GM12875 (cell line): ENCODE measurements around the gene LAPTM5.

ENCODE experiments used
- H3K4me3 ChIP-seq: one replicate; pipeline ENCODE4 v1.5.1; 2011; ENCODE audit warnings: low read depth, low read length, control low read depth
- TF ChIP-seq, protein P1 (sequence below): IDR thresholded peaks from 2 replicates; pipeline ENCODE4 v1.5.1; 2011; ENCODE audit warnings: low read depth, mild to moderate bottlenecking, control low read depth, inconsistent platforms, low read length, moderate library complexity, borderline replicate concordance; ENCODE audit not compliant: insufficient read depth

Gene LAPTM5

DNA sequence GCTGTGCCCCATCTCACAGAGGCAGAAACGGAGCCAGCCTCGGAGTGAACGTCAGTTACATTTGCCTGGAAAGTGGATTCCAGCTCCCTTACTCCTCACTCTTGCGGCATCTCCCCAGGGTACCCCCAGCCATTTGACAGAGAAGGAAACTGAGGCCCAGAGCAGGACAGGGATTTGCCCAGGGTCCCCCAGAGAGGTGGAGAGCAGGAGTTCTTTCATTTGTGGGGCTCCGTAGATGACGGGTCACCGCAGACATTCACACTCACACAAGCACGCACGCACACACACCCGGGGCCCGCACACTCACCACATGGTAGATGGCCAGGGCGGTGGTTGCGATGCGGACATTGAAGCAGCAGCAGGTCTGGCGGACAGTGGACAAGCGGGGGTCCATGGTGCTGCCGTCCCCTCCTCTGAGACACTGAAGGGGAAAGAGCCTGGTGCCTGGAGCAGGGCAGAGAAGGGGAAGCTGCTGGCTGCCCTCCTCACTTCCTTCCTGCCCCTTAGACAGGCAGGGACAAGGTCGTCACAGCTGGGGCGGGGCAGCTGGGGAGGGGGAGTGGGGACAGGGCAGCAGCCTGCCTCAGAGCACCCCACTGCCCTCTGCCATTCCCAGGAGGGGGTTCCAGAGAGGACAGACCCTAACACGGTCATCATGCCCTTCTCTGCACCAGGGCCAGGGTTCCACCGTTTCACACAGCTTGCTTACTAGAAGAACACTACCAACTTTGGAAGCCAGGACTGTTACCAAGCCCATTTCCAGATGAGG is at the start of gene LAPTM5:
Gene LAPTM5, minus strand, starts transcription at position 423 of the 769 bp plus-strand sequence. Its CDS starts 29 bp downstream, at position 394.
- TF ChIP-seq, protein P1, sequence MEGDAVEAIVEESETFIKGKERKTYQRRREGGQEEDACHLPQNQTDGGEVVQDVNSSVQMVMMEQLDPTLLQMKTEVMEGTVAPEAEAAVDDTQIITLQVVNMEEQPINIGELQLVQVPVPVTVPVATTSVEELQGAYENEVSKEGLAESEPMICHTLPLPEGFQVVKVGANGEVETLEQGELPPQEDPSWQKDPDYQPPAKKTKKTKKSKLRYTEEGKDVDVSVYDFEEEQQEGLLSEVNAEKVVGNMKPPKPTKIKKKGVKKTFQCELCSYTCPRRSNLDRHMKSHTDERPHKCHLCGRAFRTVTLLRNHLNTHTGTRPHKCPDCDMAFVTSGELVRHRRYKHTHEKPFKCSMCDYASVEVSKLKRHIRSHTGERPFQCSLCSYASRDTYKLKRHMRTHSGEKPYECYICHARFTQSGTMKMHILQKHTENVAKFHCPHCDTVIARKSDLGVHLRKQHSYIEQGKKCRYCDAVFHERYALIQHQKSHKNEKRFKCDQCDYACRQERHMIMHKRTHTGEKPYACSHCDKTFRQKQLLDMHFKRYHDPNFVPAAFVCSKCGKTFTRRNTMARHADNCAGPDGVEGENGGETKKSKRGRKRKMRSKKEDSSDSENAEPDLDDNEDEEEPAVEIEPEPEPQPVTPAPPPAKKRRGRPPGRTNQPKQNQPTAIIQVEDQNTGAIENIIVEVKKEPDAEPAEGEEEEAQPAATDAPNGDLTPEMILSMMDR: no peak
- H3K4me3 ChIP-seq: peak within 1 kb of the TSS; percentile 96

DNA sequence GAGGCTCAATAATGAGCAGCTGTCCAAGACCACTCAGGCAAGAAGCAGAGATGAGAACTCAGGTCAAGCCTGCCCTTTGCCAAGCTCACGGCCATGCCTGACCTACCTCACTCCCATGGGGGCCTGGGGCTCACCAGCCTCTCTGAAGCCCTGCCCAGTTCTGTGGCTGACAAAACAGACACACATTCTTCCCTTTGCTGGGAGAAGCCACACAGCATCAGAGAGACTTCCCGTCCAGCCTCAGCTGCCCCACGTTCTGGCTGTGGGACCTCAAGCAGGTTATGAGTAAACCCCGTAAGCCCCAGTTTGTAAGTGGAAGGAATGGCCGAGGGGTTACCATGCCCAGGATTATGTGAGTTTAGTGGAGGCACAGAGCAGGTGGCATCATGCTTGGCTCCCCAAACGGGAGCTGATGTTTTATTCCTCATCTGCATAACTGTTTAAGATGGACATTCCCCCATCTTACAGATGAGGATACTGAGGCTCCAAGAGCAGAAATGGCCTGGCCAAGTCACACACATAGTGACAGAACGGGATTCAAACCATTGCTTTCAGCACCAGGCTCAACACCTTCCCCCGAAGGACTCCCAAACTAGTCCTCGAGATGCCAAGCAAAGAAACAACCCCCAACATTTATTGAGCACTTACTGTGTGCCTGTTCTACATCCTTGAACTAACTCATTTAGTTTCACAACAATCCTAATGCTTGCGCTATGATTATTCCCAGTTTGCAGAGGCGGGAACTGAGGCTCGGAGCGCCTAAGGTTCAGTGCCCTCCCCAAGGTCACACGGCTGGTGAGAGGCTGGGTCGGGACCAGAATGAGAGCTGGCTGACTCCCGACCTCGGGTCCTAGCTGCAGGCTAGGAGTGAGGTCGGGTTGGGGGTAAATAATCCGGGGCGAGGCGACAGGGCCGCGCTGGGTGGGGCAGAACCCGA is 49.1 kb upstream of the LAPTM5 start:
- no peak overlapping the region for H3K4me3 ChIP-seq
- TF ChIP-seq, protein P1: no peak

DNA sequence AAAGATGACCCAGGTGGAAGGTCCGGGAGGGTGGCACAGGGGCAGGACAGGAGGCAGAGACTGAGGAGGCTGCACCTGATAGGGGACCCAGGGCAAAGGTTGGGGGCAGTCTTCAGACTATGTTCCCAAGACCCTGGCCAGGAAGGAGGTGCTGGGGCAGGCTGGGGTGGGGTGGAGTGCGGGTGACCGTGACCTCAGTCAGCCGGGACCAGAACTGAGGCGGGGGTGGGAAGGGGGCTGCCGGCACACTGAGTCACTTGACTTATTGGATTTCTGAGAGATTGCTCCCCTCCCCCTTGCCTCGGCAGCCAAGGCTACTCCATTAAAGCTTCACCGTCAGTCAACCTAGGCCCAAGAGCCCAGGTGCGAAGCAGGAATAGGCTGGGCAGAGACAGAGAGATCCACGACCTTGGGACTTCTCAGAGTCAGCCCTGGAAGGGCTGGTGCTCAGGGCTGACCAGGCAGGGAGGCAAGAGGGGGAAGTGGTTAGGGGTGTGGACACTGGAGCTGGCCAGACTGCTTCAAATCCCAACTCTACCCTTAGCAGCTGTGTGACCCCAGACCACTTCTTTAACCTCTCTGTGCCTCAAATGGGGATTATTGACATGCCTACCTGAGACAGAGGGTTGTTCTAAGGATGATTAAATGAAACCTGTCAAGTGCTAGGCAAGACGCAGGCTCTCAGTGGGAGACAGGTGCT is 47.9 kb upstream of the LAPTM5 start:
- TF ChIP-seq, protein P1: no peak
- no peak overlapping the region for H3K4me3 ChIP-seq

DNA sequence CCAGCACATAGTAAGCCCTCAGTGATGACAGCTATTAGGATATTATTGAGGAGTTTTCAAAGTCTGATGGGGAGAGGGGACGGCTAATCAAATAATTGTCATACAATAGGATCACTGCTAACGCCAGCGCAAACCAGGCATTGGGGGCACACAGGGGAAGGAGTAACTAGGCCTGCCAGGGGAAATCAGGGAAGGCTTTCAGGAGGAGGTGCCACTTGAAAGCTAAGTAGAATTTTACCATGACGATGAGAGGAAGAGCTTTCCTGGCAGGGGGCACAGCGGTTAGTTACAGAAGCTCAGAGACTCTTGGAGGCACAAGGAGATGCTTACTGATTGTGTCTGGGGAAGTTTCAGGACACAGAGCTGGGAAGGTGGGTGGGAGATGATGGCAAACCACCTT is 47.2 kb upstream of the LAPTM5 start:
- no peak overlapping the region for H3K4me3 ChIP-seq
- TF ChIP-seq, protein P1: no peak

- H3K4me3 ChIP-seq: no peak overlapping the region
- TF ChIP-seq, protein P1: no peak
Measured at GRCh38 chr1:30804352-30804751, 46.8 kb upstream of the LAPTM5 start.

DNA sequence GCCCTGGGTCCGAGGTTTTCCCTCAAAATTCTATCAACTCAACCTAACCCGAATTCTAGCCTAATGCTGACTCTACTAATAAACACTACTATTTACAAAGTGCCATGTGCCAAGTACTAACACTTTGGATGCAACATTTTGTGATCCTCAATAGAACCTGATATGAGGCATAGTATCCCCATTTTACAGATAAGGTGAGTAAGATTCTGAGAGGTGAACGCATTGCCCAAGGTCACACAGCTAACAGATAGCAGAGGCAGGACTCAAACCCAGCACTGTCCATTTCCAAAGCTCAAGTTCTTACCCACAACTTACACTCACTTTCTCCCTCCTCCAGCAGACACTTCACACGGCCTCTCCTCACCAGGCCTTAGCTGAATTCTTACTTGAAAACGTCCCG is 46.0 kb upstream of the LAPTM5 start:
- TF ChIP-seq, protein P1: no peak
- no peak overlapping the region for H3K4me3 ChIP-seq
